Stimulated activated effector memory CD8-positive, alpha-beta T cell treated with anti-CD3 and anti-CD28 coated beads, Interleukin-12 subunit alpha, Interleukin-12 subunit beta, amount 100 ng/mL, for 72 hours (primary cell): ENCODE results near the gene ZNF333.

Experiments
- ATAC-seq: fragments of 150-1000 bp; cut with Tn5 transposase; 2 replicates; pipeline ENCODE4 v1.10.0; 2021
- DNase-seq, 2 donors: peaks; one replicate each; pipeline ENCODE4 v3.0.0; 2021 to 2022; ENCODE audit warnings: low spot score in 2 of 2
- H3K27ac Mint-ChIP-seq: one replicate; pipeline ENCODE4 v1.8.0; 2022; ENCODE audit warnings: mild to moderate bottlenecking, mixed read lengths
- H3K36me3 Mint-ChIP-seq: one replicate; pipeline ENCODE4 v1.8.0; 2022; ENCODE audit warnings: mild to moderate bottlenecking, mixed read lengths
- H3K4me1 Mint-ChIP-seq: one replicate; pipeline ENCODE4 v1.8.0; 2022; ENCODE audit warnings: mixed read lengths
- H3K4me3 Mint-ChIP-seq: one replicate; pipeline ENCODE4 v1.8.0; 2022; ENCODE audit warnings: mild to moderate bottlenecking, mixed read lengths
- H3K9me3 Mint-ChIP-seq: one replicate; pipeline ENCODE4 v1.8.0; 2022; ENCODE audit warnings: mixed read lengths

ZNF333 gene

GRCh38 chr19:14689598-14690503 is at the start of gene ZNF333:
Gene ZNF333, plus strand, starts transcription at chr19:14690048. Its CDS starts 3,444 bp downstream, at chr19:14693492.
- no peaks in the 10 kb centered on the region for H3K36me3 Mint-ChIP-seq
- H3K27ac Mint-ChIP-seq: peak within 1 kb of the TSS; percentile 98
- peaks cover 7% of the 10 kb centered on the region for H3K4me1 Mint-ChIP-seq
- ATAC-seq (peak; percentile 98), DNase-seq (peak; percentile 97 to 100)
- peak within 1 kb of the TSS; percentile 82 for H3K4me3 Mint-ChIP-seq
- no peaks in the 10 kb centered on the region for H3K9me3 Mint-ChIP-seq

- Mint-ChIP-seq H3K4me1 (peaks cover 6% of the 10 kb centered on the region), H3K27ac (no peak overlapping the region), H3K36me3 (no peaks in the 10 kb centered on the region), H3K9me3 (peaks cover 3% of the 10 kb centered on the region), H3K4me3 (no peak overlapping the region)
- ATAC-seq: no peak
- DNase-seq: no peak
These were observed 41.3 kb upstream of the ZNF333 start for GRCh38 chr19:14648506-14648905.

GRCh38 chr19:14649020-14649419 is 40.8 kb upstream of the ZNF333 start:
- Mint-ChIP-seq H3K9me3 (peaks cover 3% of the 10 kb centered on the region), H3K36me3 (no peaks in the 10 kb centered on the region)
- no peak for DNase-seq

GRCh38 chr19:14650161-14650560 is 39.7 kb upstream of the ZNF333 start:
- DNase-seq (no peak), ATAC-seq (no peak)
- H3K9me3 Mint-ChIP-seq: peaks cover 3% of the 10 kb centered on the region
- H3K4me3 Mint-ChIP-seq: no peak overlapping the region
- no peak overlapping the region for H3K27ac Mint-ChIP-seq
- peaks cover 6% of the 10 kb centered on the region for H3K4me1 Mint-ChIP-seq
- H3K36me3 Mint-ChIP-seq: no peaks in the 10 kb centered on the region

More at GRCh38 chr19:14649020-14649419, 40.8 kb upstream of the ZNF333 start:
- Mint-ChIP-seq H3K4me3 (no peak overlapping the region), H3K4me1 (peaks cover 6% of the 10 kb centered on the region), H3K27ac (no peak overlapping the region)
- ATAC-seq: no peak

GRCh38 chr19:14654786-14655560 is 34.9 kb upstream of the ZNF333 start:
- DNase-seq: no peak
- ATAC-seq: no peak
- H3K27ac Mint-ChIP-seq: no peak overlapping the region
- peaks cover 2% of the 10 kb centered on the region for H3K9me3 Mint-ChIP-seq
- no peaks in the 10 kb centered on the region for H3K36me3 Mint-ChIP-seq
- no peak overlapping the region for H3K4me3 Mint-ChIP-seq
- no peaks in the 10 kb centered on the region for H3K4me1 Mint-ChIP-seq

- Mint-ChIP-seq H3K27ac (no peak overlapping the region), H3K4me1 (no peaks in the 10 kb centered on the region), H3K36me3 (no peaks in the 10 kb centered on the region), H3K4me3 (no peak overlapping the region), H3K9me3 (no peaks in the 10 kb centered on the region)
- no peak for DNase-seq
- no peak for ATAC-seq
These were observed 34.1 kb upstream of the ZNF333 start for GRCh38 chr19:14655726-14656125.

GRCh38 chr19:14659874-14660489 is 29.9 kb upstream of the ZNF333 start:
- H3K9me3 Mint-ChIP-seq: no peaks in the 10 kb centered on the region
- no peaks in the 10 kb centered on the region for H3K4me1 Mint-ChIP-seq
- H3K36me3 Mint-ChIP-seq: no peaks in the 10 kb centered on the region
- ATAC-seq (no peak), DNase-seq (no peak)
- no peak overlapping the region for H3K27ac Mint-ChIP-seq
- no peak overlapping the region for H3K4me3 Mint-ChIP-seq

GRCh38 chr19:14661372-14661924 is 28.4 kb upstream of the ZNF333 start:
- Mint-ChIP-seq H3K4me1 (no peaks in the 10 kb centered on the region), H3K4me3 (no peak overlapping the region), H3K9me3 (no peaks in the 10 kb centered on the region), H3K27ac (no peak overlapping the region), H3K36me3 (no peaks in the 10 kb centered on the region)
- DNase-seq (no peak), ATAC-seq (no peak)

GRCh38 chr19:14669940-14670339 is 19.9 kb upstream of the ZNF333 start:
- Mint-ChIP-seq H3K9me3 (peaks cover 2% of the 10 kb centered on the region), H3K36me3 (no peaks in the 10 kb centered on the region), H3K27ac (no peak overlapping the region), H3K4me1 (peaks cover 31% of the 10 kb centered on the region), H3K4me3 (no peak overlapping the region)
- DNase-seq (no peak), ATAC-seq (no peak)

- no peaks in the 10 kb centered on the region for H3K36me3 Mint-ChIP-seq
- H3K4me1 Mint-ChIP-seq: peaks cover 31% of the 10 kb centered on the region
- ATAC-seq: no peak
- H3K27ac Mint-ChIP-seq: no peak overlapping the region
- H3K4me3 Mint-ChIP-seq: no peak overlapping the region
- no peak for DNase-seq
- H3K9me3 Mint-ChIP-seq: peaks cover 2% of the 10 kb centered on the region
These were observed 19.4 kb upstream of the ZNF333 start for GRCh38 chr19:14670408-14670807.

GRCh38 chr19:14672188-14672872 is 17.5 kb upstream of the ZNF333 start:
- peaks cover 25% of the 10 kb centered on the region for H3K4me1 Mint-ChIP-seq
- DNase-seq (no peak), ATAC-seq (peak; percentile 72)
- peak overlapping the region; percentile 14 for H3K27ac Mint-ChIP-seq
- H3K9me3 Mint-ChIP-seq: peaks cover 2% of the 10 kb centered on the region
- H3K36me3 Mint-ChIP-seq: no peaks in the 10 kb centered on the region
- H3K4me3 Mint-ChIP-seq: no peak overlapping the region

- H3K9me3 Mint-ChIP-seq: peaks cover 2% of the 10 kb centered on the region
- no peak overlapping the region for H3K27ac Mint-ChIP-seq
- DNase-seq (no peak), ATAC-seq (no peak)
- H3K36me3 Mint-ChIP-seq: no peaks in the 10 kb centered on the region
- H3K4me1 Mint-ChIP-seq: peaks cover 19% of the 10 kb centered on the region
- no peak overlapping the region for H3K4me3 Mint-ChIP-seq
These were observed 16.8 kb upstream of the ZNF333 start for GRCh38 chr19:14673088-14673487.

- no peak for ATAC-seq
These were observed 15.1 kb upstream of the ZNF333 start, which contains the start of gene ADGRE3 for GRCh38 chr19:14674764-14675163. Gene ADGRE3, minus strand, starts transcription at chr19:14674844. Its CDS starts 74 bp downstream, at chr19:14674770.

GRCh38 chr19:14676762-14677161 is 13.1 kb upstream of the ZNF333 start:
- peak; percentile 63 for ATAC-seq

More at GRCh38 chr19:14674764-14675163, 15.1 kb upstream of the ZNF333 start, which contains the start of gene ADGRE3:
- DNase-seq: no peak
- no peaks in the 10 kb centered on the region for H3K36me3 Mint-ChIP-seq
- no peaks in the 10 kb centered on the region for H3K9me3 Mint-ChIP-seq
- H3K27ac Mint-ChIP-seq: no peak within 1 kb of the TSS
- H3K4me1 Mint-ChIP-seq: peaks cover 13% of the 10 kb centered on the region
- no peak within 1 kb of the TSS for H3K4me3 Mint-ChIP-seq

More at GRCh38 chr19:14676762-14677161, 13.1 kb upstream of the ZNF333 start:
- H3K27ac Mint-ChIP-seq: no peak overlapping the region
- no peak for DNase-seq
- no peak overlapping the region for H3K4me3 Mint-ChIP-seq
- H3K4me1 Mint-ChIP-seq: peaks cover 13% of the 10 kb centered on the region
- no peaks in the 10 kb centered on the region for H3K9me3 Mint-ChIP-seq
- no peaks in the 10 kb centered on the region for H3K36me3 Mint-ChIP-seq
